Thymus (tissue), 14 donors: ENCODE data around the gene NBPF9. TPM values are rescaled to one million over a fixed set of nuclear protein-coding genes. Genes with fewer than 3 reads are reported as not detected.
A peak's percentile ranks its signal among the peaks of the same experiment; 100 is the strongest.
"Not testable (repeated sequence)": the region's sequence is repeated elsewhere in the genome, so short reads cannot be mapped to it uniquely, and the experiment has no call there.

Source experiments
- DNase-seq, 9 donors: peaks; one replicate each; pipeline ENCODE4 v3.0.0-alpha.2; 2013; ENCODE audit warnings: low spot score in 9 of 9, low read depth in 6 of 9, missing footprints in 1 of 9
- H3K27ac ChIP-seq, 2 donors: one replicate each; pipeline ENCODE4 v1.5.1; 2013; ENCODE audit warnings: control low read depth in 1 of 2, low read depth in 1 of 2, low read length in 1 of 2, mild to moderate bottlenecking in 1 of 2, moderate library complexity in 1 of 2
- H3K27me3 ChIP-seq, 2 donors: one replicate each; pipeline ENCODE4 v1.5.1; 2013; ENCODE audit warnings: low read length in 1 of 2; ENCODE audit not compliant: control insufficient read depth in 2 of 2, insufficient read depth in 1 of 2
- H3K36me3 ChIP-seq, 2 donors: one replicate each; pipeline ENCODE4 v1.5.1; 2013; ENCODE audit warnings: low read length in 1 of 2, mild to moderate bottlenecking in 1 of 2, moderate library complexity in 1 of 2; ENCODE audit not compliant: control insufficient read depth in 2 of 2, insufficient read depth in 2 of 2
- H3K4me1 ChIP-seq, 2 donors: one replicate each; pipeline ENCODE4 v1.5.1; 2013; ENCODE audit warnings: low read length in 2 of 2; ENCODE audit not compliant: control insufficient read depth in 2 of 2, insufficient read depth in 2 of 2
- H3K4me3 ChIP-seq, 2 donors: one replicate each; pipeline ENCODE4 v1.5.1; 2013; ENCODE audit warnings: low read length in 2 of 2, control low read depth in 1 of 2, mild to moderate bottlenecking in 1 of 2
- H3K9me3 ChIP-seq, 2 donors: one replicate each; pipeline ENCODE4 v1.5.1; 2013; ENCODE audit warnings: low read length in 1 of 2, mild to moderate bottlenecking in 1 of 2; ENCODE audit not compliant: control insufficient read depth in 2 of 2, insufficient read depth in 1 of 2
- WGBS: extraction: QIAGEN DNeasy Blood & Tissue Kit; methylation state at CpG from one replicate; pipeline ENCODE4 v1.1.7; 2013; 5-methylcytosine and 5-hydroxymethylcytosine counted together
- long read RNA-seq, 10 donors: transcript quantifications; one replicate each; lab custom pipeline, GENCODE V29; 2026
- polyA plus RNA-seq: library from polyadenylated mRNA; stranded (reverse); fragments of 200-250 nt; gene quantifications from one replicate; pipeline ENCODE4 v1.2.3, GENCODE V29; 2013
- total RNA-seq: library from RNA; stranded (reverse); fragments of 120-200 nt; gene quantifications from one replicate; pipeline ENCODE4 v1.2.4, GENCODE V29; 2013
- donor health status: healthy.

Gene NBPF9, protein sequence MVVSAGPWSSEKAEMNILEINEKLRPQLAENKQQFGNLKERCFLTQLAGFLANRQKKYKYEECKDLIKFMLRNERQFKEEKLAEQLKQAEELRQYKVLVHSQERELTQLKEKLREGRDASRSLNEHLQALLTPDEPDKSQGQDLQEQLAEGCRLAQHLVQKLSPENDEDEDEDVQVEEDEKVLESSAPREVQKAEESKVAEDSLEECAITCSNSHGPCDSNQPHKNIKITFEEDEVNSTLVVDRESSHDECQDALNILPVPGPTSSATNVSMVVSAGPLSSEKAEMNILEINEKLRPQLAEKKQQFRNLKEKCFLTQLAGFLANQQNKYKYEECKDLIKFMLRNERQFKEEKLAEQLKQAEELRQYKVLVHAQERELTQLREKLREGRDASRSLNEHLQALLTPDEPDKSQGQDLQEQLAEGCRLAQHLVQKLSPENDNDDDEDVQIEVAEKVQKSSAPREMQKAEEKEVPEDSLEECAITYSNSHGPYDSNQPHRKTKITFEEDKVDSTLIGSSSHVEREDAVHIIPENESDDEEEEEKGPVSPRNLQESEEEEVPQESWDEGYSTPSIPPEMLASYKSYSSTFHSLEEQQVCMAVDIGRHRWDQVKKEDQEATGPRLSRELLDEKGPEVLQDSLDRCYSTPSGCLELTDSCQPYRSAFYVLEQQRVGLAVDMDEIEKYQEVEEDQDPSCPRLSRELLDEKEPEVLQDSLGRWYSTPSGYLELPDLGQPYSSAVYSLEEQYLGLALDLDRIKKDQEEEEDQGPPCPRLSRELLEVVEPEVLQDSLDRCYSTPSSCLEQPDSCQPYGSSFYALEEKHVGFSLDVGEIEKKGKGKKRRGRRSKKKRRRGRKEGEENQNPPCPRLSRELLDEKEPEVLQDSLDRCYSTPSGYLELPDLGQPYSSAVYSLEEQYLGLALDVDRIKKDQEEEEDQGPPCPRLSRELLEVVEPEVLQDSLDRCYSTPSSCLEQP (N-terminal part only)
- total RNA-seq (5.6 TPM), polyA plus RNA-seq (12.3 TPM)
- long read RNA-seq, donor 1, result 0 reads
- long read RNA-seq, donor 2, partial matches to known transcripts, result 8 of 8 reads
- long read RNA-seq, donor 2, other reads (novel, unspliced or antisense), result 0 of 8 reads
- long read RNA-seq, donor 3, result 0 reads
- long read RNA-seq, donor 4, result 0 reads
- long read RNA-seq, donor 5, result 0 reads
- long read RNA-seq, donor 6, result 0 reads
- long read RNA-seq, donor 7, result 0 reads
- long read RNA-seq, donor 8, result 0 reads
- long read RNA-seq, donor 9, result 0 reads
- long read RNA-seq, donor 10, result 0 reads

DNA sequence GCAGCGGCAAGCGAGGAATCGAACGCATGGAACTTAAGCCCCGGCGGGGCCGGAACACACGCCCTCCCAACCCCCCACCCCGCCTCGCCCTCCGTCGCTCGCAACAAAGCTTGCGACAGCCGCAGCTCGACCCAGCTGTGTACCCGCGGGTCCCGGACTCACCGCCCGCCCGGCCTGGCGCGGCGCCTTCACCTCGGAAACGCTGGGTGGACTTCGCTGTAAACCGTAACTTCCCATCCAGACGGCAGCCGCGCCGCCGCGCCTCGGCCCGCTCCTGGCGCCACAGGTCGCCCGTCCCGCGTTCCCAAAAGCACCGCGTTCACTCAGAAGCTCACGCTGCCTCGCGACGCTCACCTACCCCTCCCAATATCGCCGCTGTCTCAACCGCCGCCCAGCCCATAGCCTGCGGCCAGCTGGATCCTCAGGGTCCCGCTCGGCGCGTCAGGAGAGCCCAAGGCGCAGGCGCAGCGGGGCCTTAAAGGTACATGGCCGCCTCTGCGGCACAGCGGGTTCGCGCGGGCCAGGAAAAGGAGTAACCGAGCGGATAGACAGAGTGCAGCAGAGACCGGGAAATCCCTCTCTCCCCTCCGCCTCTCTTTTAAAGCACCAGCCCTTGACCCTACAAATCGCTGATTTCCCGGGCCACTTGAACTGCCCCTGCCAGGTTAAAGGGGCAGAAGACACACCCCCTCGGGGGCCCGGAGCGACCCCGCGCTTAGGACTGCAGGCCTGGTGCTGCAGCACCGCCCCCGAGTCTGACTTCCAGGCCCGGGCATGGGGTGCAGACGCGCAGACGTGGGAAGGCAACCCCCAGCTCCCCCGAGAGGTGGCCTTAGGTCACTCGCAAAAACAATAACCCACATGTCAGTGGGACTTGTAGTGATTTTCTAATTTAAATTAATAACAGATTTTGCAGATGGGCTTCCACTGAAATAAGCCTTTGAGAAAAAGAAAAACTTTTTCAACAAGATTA lies at the start of gene NBPF9:
Gene NBPF9, minus strand, starts transcription at position 443 of the 973 bp plus-strand sequence. CDS start 21,412 bp downstream, outside the sequence.
- WGBS, result under 1% methylated on average over 41 of the region's 85 CpGs
- H3K27me3 ChIP-seq, H3K36me3 ChIP-seq, H3K9me3 ChIP-seq, H3K27ac ChIP-seq, H3K4me1 ChIP-seq: not testable (repeated sequence)
- DNase-seq, result peak in 4 of 9 donors; percentile 1 to 27 (median 14)
- H3K4me3 ChIP-seq, result peak within 1 kb of the TSS in 1 of 2 donors; percentile 37

DNA sequence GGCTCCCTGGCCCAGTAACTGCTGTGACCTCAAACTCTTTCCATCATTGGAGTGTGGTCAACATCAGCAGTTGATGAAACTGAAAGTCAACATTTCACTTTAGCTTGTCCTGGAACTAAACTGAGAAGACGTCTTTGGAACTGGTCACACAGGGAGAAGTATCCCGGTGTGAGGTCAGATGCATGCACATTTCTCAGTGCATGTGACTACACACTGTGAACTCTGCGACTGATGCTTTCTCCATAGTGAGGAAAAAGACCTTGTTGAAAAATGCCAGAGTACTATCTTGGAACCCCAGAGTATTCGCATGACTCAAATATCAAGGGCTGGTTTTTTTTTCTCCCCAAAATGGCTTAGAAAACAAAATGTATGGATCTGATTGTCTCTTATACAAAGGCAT lies 46.6 kb upstream of the NBPF9 start:
- H3K27ac ChIP-seq, H3K4me1 ChIP-seq, H3K36me3 ChIP-seq, DNase-seq, H3K4me3 ChIP-seq, H3K9me3 ChIP-seq, H3K27me3 ChIP-seq: not testable (repeated sequence)
- 96% methylated on average over 4 of the region's 4 CpGs for WGBS

- not testable (repeated sequence) for H3K27me3 ChIP-seq, H3K4me3 ChIP-seq, H3K27ac ChIP-seq, DNase-seq, H3K36me3 ChIP-seq, H3K4me1 ChIP-seq, H3K9me3 ChIP-seq
- 98% methylated on average over 2 of the region's 2 CpGs for WGBS
Observed at GRCh38 chr1:149137585-149137984, 34.2 kb upstream of the NBPF9 start.

DNA sequence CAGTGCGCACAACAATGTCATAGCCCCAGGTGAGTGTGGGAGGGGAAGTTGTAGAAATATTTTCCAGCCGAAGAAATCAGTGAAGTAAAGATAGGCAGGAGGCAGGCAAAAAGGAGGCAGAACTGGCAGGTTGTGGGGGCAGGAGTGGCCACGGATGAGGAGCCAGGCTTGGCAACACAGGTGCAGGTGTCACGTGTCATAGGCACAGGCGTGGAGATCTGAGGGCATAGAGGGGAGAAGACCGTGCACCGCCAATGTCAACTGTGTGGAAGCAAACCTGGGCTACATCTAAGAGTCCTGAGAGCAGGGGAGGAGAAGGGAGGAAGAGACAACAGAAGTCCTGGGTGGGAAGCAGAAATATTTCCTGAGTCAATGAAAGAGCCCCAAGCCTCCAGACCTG lies 27.6 kb upstream of the NBPF9 start:
- 92% methylated on average over 7 of the region's 7 CpGs for WGBS
- not testable (repeated sequence) for H3K4me3 ChIP-seq, H3K36me3 ChIP-seq, DNase-seq, H3K27me3 ChIP-seq, H3K4me1 ChIP-seq, H3K9me3 ChIP-seq, H3K27ac ChIP-seq

GRCh38 chr1:149129245-149129644 lies 25.9 kb upstream of the NBPF9 start:
- not testable (repeated sequence) for H3K27me3 ChIP-seq, H3K27ac ChIP-seq, H3K36me3 ChIP-seq, DNase-seq, H3K4me1 ChIP-seq, H3K9me3 ChIP-seq, H3K4me3 ChIP-seq
- no CpG with 5 or more reads among the region's 17 CpGs for WGBS

GRCh38 chr1:149126555-149127145 lies 23.3 kb upstream of the NBPF9 start:
- H3K27ac ChIP-seq, H3K9me3 ChIP-seq, H3K4me1 ChIP-seq, DNase-seq, H3K27me3 ChIP-seq, H3K36me3 ChIP-seq, H3K4me3 ChIP-seq: not testable (repeated sequence)
- WGBS, result 58% methylated on average over 5 of the region's 6 CpGs

DNA sequence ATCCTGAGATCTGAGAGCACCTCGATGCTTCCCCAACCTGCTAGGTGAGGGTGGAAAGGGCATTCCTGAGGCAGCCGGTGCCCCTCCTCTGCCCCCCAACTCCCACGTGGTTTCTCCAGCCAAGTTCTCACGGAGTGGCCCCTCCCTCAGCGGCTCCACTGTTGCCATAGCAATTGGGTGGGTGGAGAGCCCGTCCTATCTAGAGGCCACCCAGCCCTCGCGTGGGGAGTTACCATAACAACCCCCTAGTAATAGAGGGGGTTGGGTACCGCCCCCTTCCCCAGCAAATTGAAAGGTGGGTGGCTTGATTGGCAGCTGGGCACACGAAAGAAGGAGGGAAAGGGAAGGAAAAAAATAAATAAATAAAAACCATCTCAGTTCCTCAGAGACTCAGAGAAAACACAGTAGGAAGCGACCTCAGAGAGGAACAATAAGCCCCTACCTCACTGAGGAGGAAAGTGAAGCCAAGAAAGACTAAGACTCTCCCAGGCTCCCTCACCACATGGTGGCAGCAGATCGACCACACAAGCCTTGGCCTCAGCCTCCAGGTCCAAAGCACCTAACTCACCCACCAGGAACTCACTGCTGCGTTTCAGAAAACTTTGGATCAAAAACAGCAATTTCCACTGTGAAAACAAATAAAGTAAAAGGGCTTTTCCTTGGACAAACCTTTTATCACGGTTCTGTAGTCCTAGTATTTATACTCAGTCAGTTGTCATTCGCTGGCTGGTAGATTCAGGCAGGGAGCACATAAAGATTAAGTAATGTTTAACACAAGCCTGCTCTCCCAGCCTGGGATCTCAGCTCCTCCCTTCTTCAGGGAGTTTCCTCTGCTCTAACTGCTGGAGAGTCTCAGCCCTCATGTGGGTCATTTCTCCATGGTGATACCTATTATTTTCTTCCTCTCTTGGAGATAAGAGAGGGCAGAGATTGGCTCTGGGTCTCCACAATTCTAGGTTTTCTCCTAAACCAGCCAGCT lies 20.9 kb upstream of the NBPF9 start:
- not testable (repeated sequence) for DNase-seq, H3K4me3 ChIP-seq, H3K27me3 ChIP-seq, H3K27ac ChIP-seq, H3K36me3 ChIP-seq, H3K9me3 ChIP-seq, H3K4me1 ChIP-seq
- 22% methylated on average over 9 of the region's 15 CpGs for WGBS
